ENCODE data around the gene FTO. TPM values are rescaled to one million over a fixed set of nuclear protein-coding genes. Genes with fewer than 3 reads are reported as not detected.
A peak's percentile ranks its signal among the peaks of the same experiment; 100 is the strongest.

Gene FTO
- total and polyA plus RNA-seq, 2 of the 13 experiments (the other 11 are each of a cell fraction or from before 2014, with no cell fraction given), result 41.6 to 55.8 TPM

DNA sequence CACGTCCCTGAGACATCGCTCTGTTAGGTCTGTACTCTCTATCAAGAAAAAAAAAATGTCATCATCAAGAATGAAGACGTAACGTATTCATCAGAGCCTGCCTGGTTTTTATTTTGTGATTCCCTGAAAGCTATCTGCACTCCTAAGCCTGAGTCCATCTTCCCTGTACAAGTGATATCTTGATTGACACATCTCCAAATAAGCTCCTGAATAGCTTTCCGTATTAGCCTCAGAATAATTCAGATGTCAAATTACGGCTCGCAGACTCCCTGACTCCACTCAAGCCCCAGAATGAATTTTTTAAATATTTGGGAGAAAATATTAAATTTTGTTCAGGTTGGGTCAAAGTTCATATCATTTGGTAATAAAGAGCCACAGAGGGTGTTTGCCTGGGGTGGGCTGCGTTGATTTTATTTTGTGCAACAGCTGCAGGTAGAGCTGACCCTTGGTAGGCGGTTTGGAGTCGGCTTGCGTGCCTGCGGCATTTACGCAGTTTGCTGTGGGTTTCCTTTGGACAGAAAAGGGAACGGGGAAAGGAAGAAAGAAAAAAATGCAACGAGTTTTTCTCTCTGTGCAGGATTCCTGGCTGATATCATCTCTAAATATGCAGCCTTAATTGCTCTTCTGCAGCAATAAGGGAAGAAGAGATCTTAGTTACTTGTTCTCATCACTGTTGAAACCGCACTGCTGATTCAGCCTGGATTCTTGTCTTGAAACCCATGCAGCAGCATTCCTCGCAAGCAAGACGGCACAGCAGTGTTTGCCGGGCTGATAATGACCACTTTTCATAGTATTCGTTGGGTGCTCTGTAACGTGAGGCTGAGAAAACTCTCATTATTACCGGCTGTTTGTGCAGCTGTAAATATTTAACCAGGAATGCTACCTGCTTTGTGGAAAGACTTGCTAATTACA lies 467.9 kb downstream of the FTO start (continued):
- TF ChIP-seq ZNF510 (CRISPR knock-in tag; IDR thresholded peaks at IDR 0.05; ENCODE audit: low read depth) (no peak), ZNF766 (CRISPR knock-in tag; IDR thresholded peaks at IDR 0.05; ENCODE audit: borderline replicate concordance) (no peak), PCBP2 (optimal IDR thresholded peaks at IDR 0.05; ENCODE audit: low read depth, low read length, poor library complexity, severe bottlenecking) (no peak), KDM2A (CRISPR knock-in tag; IDR thresholded peaks at IDR 0.05; ENCODE audit: borderline replicate concordance, low read depth) (no peak), HMG20A (CRISPR knock-in tag; IDR thresholded peaks at IDR 0.05; ENCODE audit: borderline replicate concordance) (peak; percentile 39; the same call in 1 of the 2 replicates), SNAPC5 (CRISPR knock-in tag; IDR thresholded peaks at IDR 0.05; ENCODE audit: borderline replicate concordance) (no peak), SSRP1 (CRISPR knock-in tag; IDR thresholded peaks at IDR 0.05) (no peak), ZNF784 (CRISPR knock-in tag; IDR thresholded peaks at IDR 0.05; ENCODE audit: borderline replicate concordance) (no peak), ZNF367 (CRISPR knock-in tag; IDR thresholded peaks at IDR 0.05; ENCODE audit: borderline replicate concordance) (0 out of 2 replicates have a peak, but pooled peaks have one; percentile 37), ZNF644 (CRISPR knock-in tag; IDR thresholded peaks at IDR 0.05; ENCODE audit: low read depth) (no peak), CTCF (CRISPR knock-in tag; IDR thresholded peaks at IDR 0.05) (no peak), CHCHD3 (CRISPR knock-in tag; IDR thresholded peaks at IDR 0.05) (no peak), GTF3A (CRISPR knock-in tag; conservative IDR thresholded peaks at IDR 0.05) (no peak), ZNF432 (CRISPR knock-in tag; IDR thresholded peaks at IDR 0.05; ENCODE audit: borderline replicate concordance) (no peak), ZNF251 (CRISPR knock-in tag; IDR thresholded peaks at IDR 0.05) (no peak), MTA1 (CRISPR knock-in tag; IDR thresholded peaks at IDR 0.05; ENCODE audit: borderline replicate concordance) (no peak), HNRNPLL (IDR thresholded peaks at IDR 0.05; ENCODE audit: low read depth, low read length, poor library complexity, severe bottlenecking) (no peak), RARA (CRISPR knock-in tag; IDR thresholded peaks at IDR 0.05) (no peak), ONECUT2 (CRISPR knock-in tag; IDR thresholded peaks at IDR 0.05) (no peak), ZNF335 (CRISPR knock-in tag; IDR thresholded peaks at IDR 0.05) (no peak), XBP1 (CRISPR knock-in tag; IDR thresholded peaks at IDR 0.05) (no peak), GATAD1 (CRISPR knock-in tag; IDR thresholded peaks at IDR 0.05) (no peak), NFYC (CRISPR knock-in tag; IDR thresholded peaks at IDR 0.05) (no peak)
- TF ChIP-seq, protein P1, sequence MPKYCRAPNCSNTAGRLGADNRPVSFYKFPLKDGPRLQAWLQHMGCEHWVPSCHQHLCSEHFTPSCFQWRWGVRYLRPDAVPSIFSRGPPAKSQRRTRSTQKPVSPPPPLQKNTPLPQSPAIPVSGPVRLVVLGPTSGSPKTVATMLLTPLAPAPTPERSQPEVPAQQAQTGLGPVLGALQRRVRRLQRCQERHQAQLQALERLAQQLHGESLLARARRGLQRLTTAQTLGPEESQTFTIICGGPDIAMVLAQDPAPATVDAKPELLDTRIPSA (CRISPR knock-in tag; IDR thresholded peaks at IDR 0.05; ENCODE audit: borderline replicate concordance), result no peak
- TF ChIP-seq, protein P2, sequence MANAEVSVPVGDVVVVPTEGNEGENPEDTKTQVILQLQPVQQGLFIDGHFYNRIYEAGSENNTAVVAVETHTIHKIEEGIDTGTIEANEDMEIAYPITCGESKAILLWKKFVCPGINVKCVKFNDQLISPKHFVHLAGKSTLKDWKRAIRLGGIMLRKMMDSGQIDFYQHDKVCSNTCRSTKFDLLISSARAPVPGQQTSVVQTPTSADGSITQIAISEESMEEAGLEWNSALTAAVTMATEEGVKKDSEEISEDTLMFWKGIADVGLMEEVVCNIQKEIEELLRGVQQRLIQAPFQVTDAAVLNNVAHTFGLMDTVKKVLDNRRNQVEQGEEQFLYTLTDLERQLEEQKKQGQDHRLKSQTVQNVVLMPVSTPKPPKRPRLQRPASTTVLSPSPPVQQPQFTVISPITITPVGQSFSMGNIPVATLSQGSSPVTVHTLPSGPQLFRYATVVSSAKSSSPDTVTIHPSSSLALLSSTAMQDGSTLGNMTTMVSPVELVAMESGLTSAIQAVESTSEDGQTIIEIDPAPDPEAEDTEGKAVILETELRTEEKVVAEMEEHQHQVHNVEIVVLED (CRISPR knock-in tag; IDR thresholded peaks at IDR 0.05; ENCODE audit: borderline replicate concordance), result no peak
